PC-3 (cell line): ENCODE data around the gene CHAT.

Experiments used
- EZH2 ChIP-seq: fragments of 300-600 bp; sonication (generic); IDR thresholded peaks from one replicate; pipeline ENCODE4 v1.6.1; 2017; ENCODE audit warnings: antibody characterized with exemption, mild to moderate bottlenecking, low read length; ENCODE audit not compliant: unreplicated experiment
- TF ChIP-seq, protein P1 (sequence below): fragments of 300-600 bp; sonication (generic); conservative IDR thresholded peaks from 2 replicates; pipeline ENCODE4 v1.5.1; 2017; ENCODE audit warnings: antibody characterized with exemption, low read depth, mild to moderate bottlenecking, low read length

DNA sequence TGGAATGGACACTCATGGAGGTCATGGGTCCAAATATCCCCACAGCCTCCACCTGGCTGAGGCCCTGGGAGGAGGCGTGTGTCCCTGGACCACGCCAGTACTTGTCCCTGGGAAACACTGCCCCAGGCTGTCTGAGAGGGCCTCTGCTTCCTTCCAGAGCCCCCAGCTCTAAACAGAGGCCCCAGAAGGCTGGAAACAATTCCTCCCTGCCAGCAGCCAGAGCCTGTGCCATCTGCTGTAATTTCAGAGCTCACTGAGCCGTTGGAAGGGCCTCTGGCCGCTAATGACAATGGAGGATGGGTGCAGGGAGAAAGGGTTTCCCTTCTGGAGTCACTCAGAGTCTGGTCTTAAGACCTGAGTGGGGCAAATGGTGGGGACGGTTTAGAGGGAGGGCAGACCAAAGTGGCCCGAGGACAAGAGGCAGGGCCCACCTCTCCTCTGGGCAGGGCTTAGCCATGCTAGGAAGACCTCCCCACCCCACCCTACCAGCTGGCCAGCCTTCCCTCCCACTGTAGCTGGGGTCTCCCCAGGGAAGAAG is 7.1 kb downstream of the CHAT start:
- TF ChIP-seq, protein P1, sequence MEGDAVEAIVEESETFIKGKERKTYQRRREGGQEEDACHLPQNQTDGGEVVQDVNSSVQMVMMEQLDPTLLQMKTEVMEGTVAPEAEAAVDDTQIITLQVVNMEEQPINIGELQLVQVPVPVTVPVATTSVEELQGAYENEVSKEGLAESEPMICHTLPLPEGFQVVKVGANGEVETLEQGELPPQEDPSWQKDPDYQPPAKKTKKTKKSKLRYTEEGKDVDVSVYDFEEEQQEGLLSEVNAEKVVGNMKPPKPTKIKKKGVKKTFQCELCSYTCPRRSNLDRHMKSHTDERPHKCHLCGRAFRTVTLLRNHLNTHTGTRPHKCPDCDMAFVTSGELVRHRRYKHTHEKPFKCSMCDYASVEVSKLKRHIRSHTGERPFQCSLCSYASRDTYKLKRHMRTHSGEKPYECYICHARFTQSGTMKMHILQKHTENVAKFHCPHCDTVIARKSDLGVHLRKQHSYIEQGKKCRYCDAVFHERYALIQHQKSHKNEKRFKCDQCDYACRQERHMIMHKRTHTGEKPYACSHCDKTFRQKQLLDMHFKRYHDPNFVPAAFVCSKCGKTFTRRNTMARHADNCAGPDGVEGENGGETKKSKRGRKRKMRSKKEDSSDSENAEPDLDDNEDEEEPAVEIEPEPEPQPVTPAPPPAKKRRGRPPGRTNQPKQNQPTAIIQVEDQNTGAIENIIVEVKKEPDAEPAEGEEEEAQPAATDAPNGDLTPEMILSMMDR = no peak
- no peak for TF ChIP-seq EZH2
